Retinal pigment epithelial cell (primary cell): Measurements from ENCODE around the gene ELFN1.

Experiments used
- DNase-seq: peaks from one replicate; pipeline ENCODE4 v3.0.0-alpha.2; 2010; ENCODE audit warnings: low read depth
- H3K4me3 ChIP-seq: 2 replicates; pipeline ENCODE4 v1.5.1; 2011; ENCODE audit warnings: mild to moderate bottlenecking, low read length, control low read depth, moderate library complexity
- CTCF ChIP-seq: conservative IDR thresholded peaks from 2 replicates; pipeline ENCODE4 v1.5.1; 2011; ENCODE audit warnings: low read depth, low read length, control low read depth, inconsistent platforms

Gene ELFN1

GRCh38 chr7:1647961-1648672 lies 22.0 kb upstream of the ELFN1 start:
- H3K4me3 ChIP-seq: no peak overlapping the region

GRCh38 chr7:1649751-1650326 lies 20.2 kb upstream of the ELFN1 start:
- TF ChIP-seq CTCF: no peak
- no peak for DNase-seq
- no peak overlapping the region for H3K4me3 ChIP-seq

More at GRCh38 chr7:1647961-1648672, 22.0 kb upstream of the ELFN1 start:
- DNase-seq: no peak
- no peak for TF ChIP-seq CTCF

- no peak for DNase-seq
- no peak for TF ChIP-seq CTCF
- no peak overlapping the region for H3K4me3 ChIP-seq
Observed at GRCh38 chr7:1650363-1651030, 19.6 kb upstream of the ELFN1 start.

GRCh38 chr7:1651031-1651446 lies 19.0 kb upstream of the ELFN1 start:
- no peak for TF ChIP-seq CTCF
- H3K4me3 ChIP-seq: no peak overlapping the region
- no peak for DNase-seq

GRCh38 chr7:1651891-1652290 lies 18.2 kb upstream of the ELFN1 start:
- no peak overlapping the region for H3K4me3 ChIP-seq
- no peak for DNase-seq
- TF ChIP-seq CTCF: no peak

- no peak overlapping the region for H3K4me3 ChIP-seq
- no peak for DNase-seq
- no peak for TF ChIP-seq CTCF
Observed at GRCh38 chr7:1653500-1653899, 16.6 kb upstream of the ELFN1 start.
